ENCODE data around the gene NAXD.
"Not testable (repeated sequence)": the region's sequence is repeated elsewhere in the genome, so short reads cannot be mapped to it uniquely, and the experiment has no call there.

GRCh38 chr13:110632255-110632654, 16.9 kb downstream of the NAXD start:
- not testable (repeated sequence) for TF ChIP-seq USF2 (IDR thresholded peaks at IDR 0.05; ENCODE audit: low read depth, low read length); CTCF (conservative IDR thresholded peaks at IDR 0.05; ENCODE audit: low read depth, low read length); MXI1 (IDR thresholded peaks at IDR 0.05; ENCODE audit: borderline replicate concordance, low read depth, low read length); POLR2A (IDR thresholded peaks at IDR 0.05; ENCODE audit: low read depth, low read length); MAZ (IDR thresholded peaks at IDR 0.05; ENCODE audit: borderline replicate concordance, low read depth, low read length); CEBPB (IDR thresholded peaks at IDR 0.05; ENCODE audit: low read depth, low read length); CHD1 (IDR thresholded peaks at IDR 0.05; ENCODE audit: low read depth, low read length); RAD21 (IDR thresholded peaks at IDR 0.05; ENCODE audit: low read length); RFX5 (IDR thresholded peaks at IDR 0.05; ENCODE audit: low read depth, low read length); BHLHE40 (IDR thresholded peaks at IDR 0.05; ENCODE audit: low read depth, low read length)
